GM19023 (cell line): ENCODE results near the gene CCDC54.
"Not testable (repeated sequence)": the region's sequence is repeated elsewhere in the genome, so short reads cannot be mapped to it uniquely, and the experiment has no call there.

Experiments
- ATAC-seq: cut with Tn5 transposase; IDR thresholded peaks from one replicate; pipeline ENCODE4 v1.9.1; 2021; ENCODE audit warnings: mild to moderate bottlenecking, moderate library complexity; ENCODE audit not compliant: unreplicated experiment

CCDC54 gene

GRCh38 chr3:107377151-107377550 is at the start of gene CCDC54:
CCDC54 (plus strand) TSS chr3:107377439; CDS start chr3:107377588, 149 bp downstream.
- ATAC-seq = no peak

- no peak for ATAC-seq
Observed at GRCh38 chr3:107328069-107328468, 49.2 kb upstream of the CCDC54 start.

- no peak for ATAC-seq
Observed at GRCh38 chr3:107329088-107329487, 48.2 kb upstream of the CCDC54 start.

- ATAC-seq = not testable (repeated sequence)
Observed at GRCh38 chr3:107339690-107340089, 37.5 kb upstream of the CCDC54 start.

GRCh38 chr3:107344722-107345121 is 32.5 kb upstream of the CCDC54 start:
- no peak for ATAC-seq

- no peak for ATAC-seq
Observed at GRCh38 chr3:107345822-107346405, 31.3 kb upstream of the CCDC54 start.

- no peak for ATAC-seq
Observed at GRCh38 chr3:107346564-107346963, 30.7 kb upstream of the CCDC54 start.

- ATAC-seq = no peak
Observed at GRCh38 chr3:107347751-107348150, 29.5 kb upstream of the CCDC54 start.

- ATAC-seq = no peak
Observed at GRCh38 chr3:107356706-107357105, 20.5 kb upstream of the CCDC54 start.

- ATAC-seq = no peak
Observed at GRCh38 chr3:107361633-107362032, 15.6 kb upstream of the CCDC54 start.

GRCh38 chr3:107365051-107365450 is 12.2 kb upstream of the CCDC54 start:
- ATAC-seq = no peak

GRCh38 chr3:107366766-107367165 is 10.5 kb upstream of the CCDC54 start:
- no peak for ATAC-seq

- ATAC-seq = no peak
Observed at GRCh38 chr3:107367353-107367752, 9.9 kb upstream of the CCDC54 start.

GRCh38 chr3:107368654-107369398 is 8.4 kb upstream of the CCDC54 start:
- no peak for ATAC-seq

GRCh38 chr3:107369791-107370190 is 7.4 kb upstream of the CCDC54 start:
- ATAC-seq = no peak

- no peak for ATAC-seq
Observed at GRCh38 chr3:107370907-107371306, 6.3 kb upstream of the CCDC54 start.

- ATAC-seq = no peak
Observed at GRCh38 chr3:107372506-107372905, 4.7 kb upstream of the CCDC54 start.

GRCh38 chr3:107373896-107374295 is 3.3 kb upstream of the CCDC54 start:
- no peak for ATAC-seq

- no peak for ATAC-seq
Observed at GRCh38 chr3:107375682-107376081, 1.6 kb upstream of the CCDC54 start.

- no peak for ATAC-seq
Observed at GRCh38 chr3:107382631-107383030, 5.4 kb downstream of the CCDC54 start.

GRCh38 chr3:107384428-107384827 is 7.2 kb downstream of the CCDC54 start:
- ATAC-seq = no peak

GRCh38 chr3:107384907-107385306 is 7.7 kb downstream of the CCDC54 start:
- no peak for ATAC-seq

GRCh38 chr3:107387555-107387954 is 10.3 kb downstream of the CCDC54 start:
- no peak for ATAC-seq
